ENCODE results near the gene PGGHG.
"Not testable (repeated sequence)": the region's sequence is repeated elsewhere in the genome, so short reads cannot be mapped to it uniquely, and the experiment has no call there.

PGGHG gene

GRCh38 chr11:332651-333480 is 43.9 kb downstream of the PGGHG start:
- DNase-seq: no peak

GRCh38 chr11:333616-334263 is 44.8 kb downstream of the PGGHG start:
- not testable (repeated sequence) for DNase-seq

GRCh38 chr11:334264-334994 is 45.5 kb downstream of the PGGHG start:
- DNase-seq: no peak

GRCh38 chr11:335779-336658 is 47.1 kb downstream of the PGGHG start:
- DNase-seq: no peak

GRCh38 chr11:336659-337198 is 47.8 kb downstream of the PGGHG start:
- DNase-seq: no peak

- no peak for DNase-seq
These were observed 48.8 kb downstream of the PGGHG start for GRCh38 chr11:337711-338110.

- DNase-seq: no peak
These were observed 51.0 kb downstream of the PGGHG start for GRCh38 chr11:339963-340362.

- no peak for DNase-seq
These were observed 51.9 kb downstream of the PGGHG start for GRCh38 chr11:340539-341512.

- DNase-seq: no peak
These were observed 53.4 kb downstream of the PGGHG start for GRCh38 chr11:342328-342727.

GRCh38 chr11:344836-345578 is 56.1 kb downstream of the PGGHG start:
- no peak for DNase-seq
